ENCODE data around the gene STAB2. TPM values are rescaled to one million over a fixed set of nuclear protein-coding genes. Genes with fewer than 3 reads are reported as not detected.

The STAB2 gene
- total and polyA plus RNA-seq, 4 donors, result 0.21 to 0.45 TPM; not detected in 2

Other genes starting within 250 kb of the STAB2 start
- not detected for gene C12orf42, start 91.3 kb upstream of the STAB2 start, total RNA-seq
- not detected for gene C12orf42, start 91.3 kb upstream of the STAB2 start, polyA plus RNA-seq